Astrocyte (in vitro differentiated cells and primary cell): ENCODE results near the gene PTPN11.

Experiments used
- EZH2 ChIP-seq: IDR thresholded peaks from 2 replicates; pipeline ENCODE4 v1.6.1; 2012; ENCODE audit warnings: mild to moderate bottlenecking, low read length, inconsistent platforms; ENCODE audit not compliant: insufficient read depth
- TF ChIP-seq, protein P1 (sequence below): IDR thresholded peaks from 2 replicates; pipeline ENCODE4 v1.5.1; 2011; ENCODE audit warnings: low read depth, mild to moderate bottlenecking, inconsistent platforms, low read length, moderate library complexity; ENCODE audit not compliant: insufficient read depth

DNA sequence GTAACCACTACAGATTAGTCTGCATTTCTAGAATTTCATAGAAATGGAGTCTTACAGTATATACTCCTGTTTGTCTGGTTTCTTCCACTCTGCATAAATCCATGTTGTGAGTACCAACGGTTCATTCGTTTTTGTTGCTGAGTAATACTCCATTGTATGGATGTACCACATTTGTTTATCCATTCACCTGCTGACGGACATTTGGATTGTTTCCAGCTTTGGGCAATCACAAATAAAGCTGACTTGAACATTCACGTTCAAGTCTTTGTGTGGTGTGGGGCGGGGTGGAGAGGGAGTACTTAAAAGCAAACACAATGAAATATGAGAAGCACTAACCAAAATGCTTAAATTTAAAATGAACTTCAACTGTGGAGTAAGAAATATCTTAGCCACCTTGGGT lies 43.6 kb upstream of the PTPN11 start:
- TF ChIP-seq, protein P1, sequence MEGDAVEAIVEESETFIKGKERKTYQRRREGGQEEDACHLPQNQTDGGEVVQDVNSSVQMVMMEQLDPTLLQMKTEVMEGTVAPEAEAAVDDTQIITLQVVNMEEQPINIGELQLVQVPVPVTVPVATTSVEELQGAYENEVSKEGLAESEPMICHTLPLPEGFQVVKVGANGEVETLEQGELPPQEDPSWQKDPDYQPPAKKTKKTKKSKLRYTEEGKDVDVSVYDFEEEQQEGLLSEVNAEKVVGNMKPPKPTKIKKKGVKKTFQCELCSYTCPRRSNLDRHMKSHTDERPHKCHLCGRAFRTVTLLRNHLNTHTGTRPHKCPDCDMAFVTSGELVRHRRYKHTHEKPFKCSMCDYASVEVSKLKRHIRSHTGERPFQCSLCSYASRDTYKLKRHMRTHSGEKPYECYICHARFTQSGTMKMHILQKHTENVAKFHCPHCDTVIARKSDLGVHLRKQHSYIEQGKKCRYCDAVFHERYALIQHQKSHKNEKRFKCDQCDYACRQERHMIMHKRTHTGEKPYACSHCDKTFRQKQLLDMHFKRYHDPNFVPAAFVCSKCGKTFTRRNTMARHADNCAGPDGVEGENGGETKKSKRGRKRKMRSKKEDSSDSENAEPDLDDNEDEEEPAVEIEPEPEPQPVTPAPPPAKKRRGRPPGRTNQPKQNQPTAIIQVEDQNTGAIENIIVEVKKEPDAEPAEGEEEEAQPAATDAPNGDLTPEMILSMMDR: no peak
- TF ChIP-seq EZH2: no peak
